ENCODE data around the gene EIF4B.

EIF4B gene

GRCh38 chr12:52971679-52972329 is 34.5 kb upstream of the EIF4B start:
- H3K36me3 ChIP-seq (ENCODE audit: control insufficient read depth in 4 of 4, insufficient read depth in 4 of 4, low read length in 3 of 4) = no peaks in the 10 kb centered on the region
- no peaks in the 10 kb centered on the region for H3K4me1 ChIP-seq (ENCODE audit: control extremely low read depth in 1 of 4, control insufficient read depth in 4 of 4, insufficient read depth in 4 of 4, low read length in 3 of 4)
- H3K4me3 ChIP-seq (ENCODE audit: control insufficient read depth in 1 of 7, extremely low read depth in 1 of 7, insufficient read depth in 4 of 7, low read depth in 2 of 7, low read length in 6 of 7) = no peak overlapping the region
- H3K9me3 ChIP-seq (ENCODE audit: control extremely low read depth in 1 of 5, control insufficient read depth in 4 of 5, insufficient read depth in 2 of 5, low read depth in 1 of 5, low read length in 4 of 5) = no peaks in the 10 kb centered on the region
- H3K27me3 ChIP-seq (replicated peaks in 2 of 5; ENCODE audit: control insufficient read depth in 4 of 5, insufficient read depth in 5 of 5, low read length in 4 of 5) = peaks cover 0 to 2% (median 0%) of the 10 kb centered on the region in 5 experiments
- no peak overlapping the region for H3K27ac ChIP-seq (ENCODE audit: insufficient read depth in 1 of 2, low read depth in 1 of 2, low read length in 2 of 2, poor library complexity in 1 of 2, severe bottlenecking in 2 of 2)
- WGBS (ENCODE audit: insufficient coverage) = 91% methylated on average over 7 of the region's 8 CpGs
- ChIA-PET CTCF (interaction anchor here (1.4 to 2.0 kb wide), 5 partner anchors 9 to 92 kb away, joined by 4 to 8 read pairs (median 4); no protein-coding TSS in a partner anchor), POLR2A (no interaction called here)
- DNase-seq = no peak

- no peak overlapping the region for H3K27ac ChIP-seq (ENCODE audit: insufficient read depth in 1 of 2, low read depth in 1 of 2, low read length in 2 of 2, poor library complexity in 1 of 2, severe bottlenecking in 2 of 2)
- CTCF ChIA-PET = interaction anchor here (0.6 to 1.0 kb wide), 2 partner anchors 90 to 1537 kb away, joined by 3 to 6 read pairs; no protein-coding TSS in a partner anchor
- peaks cover 0 to 4% (median 0%) of the 10 kb centered on the region in 5 experiments for H3K27me3 ChIP-seq (replicated peaks in 2 of 5; ENCODE audit: control insufficient read depth in 4 of 5, insufficient read depth in 5 of 5, low read length in 4 of 5)
- no peaks in the 10 kb centered on the region for H3K36me3 ChIP-seq (ENCODE audit: control insufficient read depth in 4 of 4, insufficient read depth in 4 of 4, low read length in 3 of 4)
- no peaks in the 10 kb centered on the region for H3K4me1 ChIP-seq (ENCODE audit: control extremely low read depth in 1 of 4, control insufficient read depth in 4 of 4, insufficient read depth in 4 of 4, low read length in 3 of 4)
- no peaks in the 10 kb centered on the region for H3K9me3 ChIP-seq (ENCODE audit: control extremely low read depth in 1 of 5, control insufficient read depth in 4 of 5, insufficient read depth in 2 of 5, low read depth in 1 of 5, low read length in 4 of 5)
- no peak for DNase-seq
- H3K4me3 ChIP-seq (ENCODE audit: control insufficient read depth in 1 of 7, extremely low read depth in 1 of 7, insufficient read depth in 4 of 7, low read depth in 2 of 7, low read length in 6 of 7) = no peak overlapping the region
- POLR2A ChIA-PET = no interaction called here
- whole genome bisulfite sequencing (ENCODE audit: insufficient coverage) = 97% methylated on average over 3 of the region's 3 CpGs
These were observed 31.1 kb upstream of the EIF4B start for GRCh38 chr12:52975204-52975603.

- Histone ChIP-seq H3K36me3 (ENCODE audit: control insufficient read depth in 4 of 4, insufficient read depth in 4 of 4, low read length in 3 of 4) (no peaks in the 10 kb centered on the region), H3K4me1 (ENCODE audit: control extremely low read depth in 1 of 4, control insufficient read depth in 4 of 4, insufficient read depth in 4 of 4, low read length in 3 of 4) (no peaks in the 10 kb centered on the region), H3K4me3 (ENCODE audit: control insufficient read depth in 1 of 7, extremely low read depth in 1 of 7, insufficient read depth in 4 of 7, low read depth in 2 of 7, low read length in 6 of 7) (no peak overlapping the region), H3K27me3 (replicated peaks in 2 of 5; ENCODE audit: control insufficient read depth in 4 of 5, insufficient read depth in 5 of 5, low read length in 4 of 5) (peaks cover 0 to 4% (median 0%) of the 10 kb centered on the region in 5 experiments), H3K27ac (ENCODE audit: insufficient read depth in 1 of 2, low read depth in 1 of 2, low read length in 2 of 2, poor library complexity in 1 of 2, severe bottlenecking in 2 of 2) (no peak overlapping the region), H3K9me3 (ENCODE audit: control extremely low read depth in 1 of 5, control insufficient read depth in 4 of 5, insufficient read depth in 2 of 5, low read depth in 1 of 5, low read length in 4 of 5) (no peaks in the 10 kb centered on the region)
- ChIA-PET POLR2A (no interaction called here), CTCF (interaction anchor here (0.6 to 1.0 kb wide), 2 partner anchors 91 to 1536 kb away, joined by 3 to 6 read pairs; no protein-coding TSS in a partner anchor)
- WGBS (ENCODE audit: insufficient coverage) = 84% methylated on average over 8 of the region's 11 CpGs
- no peak for DNase-seq
These were observed 30.3 kb upstream of the EIF4B start for GRCh38 chr12:52975820-52976573.

GRCh38 chr12:52976574-52977071 is 29.6 kb upstream of the EIF4B start:
- Histone ChIP-seq H3K9me3 (ENCODE audit: control extremely low read depth in 1 of 5, control insufficient read depth in 4 of 5, insufficient read depth in 2 of 5, low read depth in 1 of 5, low read length in 4 of 5) (no peaks in the 10 kb centered on the region), H3K4me1 (ENCODE audit: control extremely low read depth in 1 of 4, control insufficient read depth in 4 of 4, insufficient read depth in 4 of 4, low read length in 3 of 4) (no peaks in the 10 kb centered on the region), H3K27ac (ENCODE audit: insufficient read depth in 1 of 2, low read depth in 1 of 2, low read length in 2 of 2, poor library complexity in 1 of 2, severe bottlenecking in 2 of 2) (no peak overlapping the region), H3K36me3 (ENCODE audit: control insufficient read depth in 4 of 4, insufficient read depth in 4 of 4, low read length in 3 of 4) (no peaks in the 10 kb centered on the region), H3K27me3 (replicated peaks in 2 of 5; ENCODE audit: control insufficient read depth in 4 of 5, insufficient read depth in 5 of 5, low read length in 4 of 5) (peaks cover 0 to 4% (median 0%) of the 10 kb centered on the region in 5 experiments), H3K4me3 (ENCODE audit: control insufficient read depth in 1 of 7, extremely low read depth in 1 of 7, insufficient read depth in 4 of 7, low read depth in 2 of 7, low read length in 6 of 7) (no peak overlapping the region)
- ChIA-PET CTCF (interaction anchor here (6.6 to 11.1 kb wide), 2 partner anchors 80 to 95 kb away, joined by 44 to 450 read pairs; no protein-coding TSS in a partner anchor), POLR2A (no interaction called here)
- DNase-seq = no peak
- WGBS (ENCODE audit: insufficient coverage) = 48% methylated on average over 3 of the region's 3 CpGs

GRCh38 chr12:52977170-52977569 is 29.1 kb upstream of the EIF4B start:
- H3K4me3 ChIP-seq (ENCODE audit: control insufficient read depth in 1 of 7, extremely low read depth in 1 of 7, insufficient read depth in 4 of 7, low read depth in 2 of 7, low read length in 6 of 7) = no peak overlapping the region
- no peaks in the 10 kb centered on the region for H3K36me3 ChIP-seq (ENCODE audit: control insufficient read depth in 4 of 4, insufficient read depth in 4 of 4, low read length in 3 of 4)
- ChIA-PET POLR2A (no interaction called here), CTCF (interaction anchor here (1.0 to 11.1 kb wide), 3 partner anchors 15 to 96 kb away, joined by 3 to 450 read pairs (median 44); no protein-coding TSS in a partner anchor)
- DNase-seq = no peak
- H3K27ac ChIP-seq (ENCODE audit: insufficient read depth in 1 of 2, low read depth in 1 of 2, low read length in 2 of 2, poor library complexity in 1 of 2, severe bottlenecking in 2 of 2) = no peak overlapping the region
- H3K27me3 ChIP-seq (replicated peaks in 2 of 5; ENCODE audit: control insufficient read depth in 4 of 5, insufficient read depth in 5 of 5, low read length in 4 of 5) = peaks cover 0 to 4% (median 0%) of the 10 kb centered on the region in 5 experiments
- H3K4me1 ChIP-seq (ENCODE audit: control extremely low read depth in 1 of 4, control insufficient read depth in 4 of 4, insufficient read depth in 4 of 4, low read length in 3 of 4) = no peaks in the 10 kb centered on the region
- H3K9me3 ChIP-seq (ENCODE audit: control extremely low read depth in 1 of 5, control insufficient read depth in 4 of 5, insufficient read depth in 2 of 5, low read depth in 1 of 5, low read length in 4 of 5) = no peaks in the 10 kb centered on the region
- 66% methylated on average over 4 of the region's 4 CpGs for WGBS (ENCODE audit: insufficient coverage)

GRCh38 chr12:52980096-52980649 is 26.1 kb upstream of the EIF4B start:
- no peak overlapping the region for H3K4me3 ChIP-seq (ENCODE audit: control insufficient read depth in 1 of 7, extremely low read depth in 1 of 7, insufficient read depth in 4 of 7, low read depth in 2 of 7, low read length in 6 of 7)
- no peaks in the 10 kb centered on the region for H3K36me3 ChIP-seq (ENCODE audit: control insufficient read depth in 4 of 4, insufficient read depth in 4 of 4, low read length in 3 of 4)
- no peak for DNase-seq
- H3K27ac ChIP-seq (ENCODE audit: insufficient read depth in 1 of 2, low read depth in 1 of 2, low read length in 2 of 2, poor library complexity in 1 of 2, severe bottlenecking in 2 of 2) = no peak overlapping the region
- 0% methylated on average over 1 of the region's 4 CpGs for WGBS (ENCODE audit: insufficient coverage)
- POLR2A ChIA-PET = interaction anchor here (0.5 to 1.2 kb wide), 2 partner anchors 15 to 95 kb away, joined by 3 to 4 read pairs; no protein-coding TSS in a partner anchor
- CTCF ChIA-PET = interaction anchor here (0.8 to 11.1 kb wide), 30 partner anchors 9 to 608 kb away, joined by 3 to 450 read pairs (median 6); partner anchors contain the start of genes EIF4B and KRT8
- H3K4me1 ChIP-seq (ENCODE audit: control extremely low read depth in 1 of 4, control insufficient read depth in 4 of 4, insufficient read depth in 4 of 4, low read length in 3 of 4) = no peaks in the 10 kb centered on the region
- no peaks in the 10 kb centered on the region for H3K9me3 ChIP-seq (ENCODE audit: control extremely low read depth in 1 of 5, control insufficient read depth in 4 of 5, insufficient read depth in 2 of 5, low read depth in 1 of 5, low read length in 4 of 5)
- H3K27me3 ChIP-seq (replicated peaks in 2 of 5; ENCODE audit: control insufficient read depth in 4 of 5, insufficient read depth in 5 of 5, low read length in 4 of 5) = peaks cover 0 to 2% (median 0%) of the 10 kb centered on the region in 5 experiments
